ENCODE measurements around the gene DAPK2.

DNA sequence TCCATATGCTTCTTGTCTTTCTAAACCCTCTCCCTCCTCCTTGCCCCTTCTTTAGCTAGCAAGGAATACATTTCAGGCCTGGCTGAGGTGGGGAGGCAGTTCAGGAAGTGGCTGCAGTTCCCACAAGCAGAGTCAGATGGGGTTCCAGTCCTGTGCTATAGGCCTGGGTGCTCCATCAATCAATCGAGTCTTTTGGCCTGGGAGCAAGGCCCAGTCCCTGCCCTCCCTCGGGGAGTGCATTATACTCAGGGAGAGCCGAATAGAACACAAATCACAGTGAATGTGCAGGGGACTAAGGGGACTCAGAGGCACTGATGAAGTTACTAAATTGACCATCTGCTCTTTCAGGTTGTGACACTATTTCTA is 154.5 kb downstream of the DAPK2 start:
- TF ChIP-seq POLR2A (IDR thresholded peaks at IDR 0.05): no peak
- no peak for TF ChIP-seq CTCF (IDR thresholded peaks at IDR 0.05)
